Rectal smooth muscle tissue (tissue), 1 donor: ENCODE results near the gene ROMO1.
"Not testable (repeated sequence)": the region's sequence is repeated elsewhere in the genome, so short reads cannot be mapped to it uniquely, and the experiment has no call there.

Source experiments
- H3K27ac ChIP-seq: one replicate; pipeline ENCODE4 v1.7.0; 2013; ENCODE audit warnings: low read depth, low read length, inconsistent platforms
- H3K27me3 ChIP-seq: one replicate; pipeline ENCODE4 v1.7.0; 2013; ENCODE audit warnings: low read length; ENCODE audit not compliant: control insufficient read depth, insufficient read depth
- H3K36me3 ChIP-seq: one replicate; pipeline ENCODE4 v1.7.0; 2013; ENCODE audit warnings: low read length; ENCODE audit not compliant: control insufficient read depth, insufficient read depth
- H3K4me1 ChIP-seq: one replicate; pipeline ENCODE4 v1.7.0; 2013; ENCODE audit warnings: low read length; ENCODE audit not compliant: control insufficient read depth, insufficient read depth
- H3K4me3 ChIP-seq: one replicate; pipeline ENCODE4 v1.7.0; 2013; ENCODE audit warnings: low read length
- H3K9ac ChIP-seq: one replicate; pipeline ENCODE4 v1.7.0; 2013; ENCODE audit warnings: low read length

The ROMO1 gene

GRCh38 chr20:35663516-35664465, 35.4 kb upstream of the ROMO1 start:
- Histone ChIP-seq H3K27me3 (no peaks in the 10 kb centered on the region), H3K27ac (peak overlapping the region; percentile 93), H3K9ac (peak overlapping the region; percentile 95), H3K4me1 (peaks cover 16% of the 10 kb centered on the region), H3K36me3 (no peaks in the 10 kb centered on the region), H3K4me3 (peak overlapping the region; percentile 71)

- peak within 1 kb of the TSS; percentile 71 for H3K4me3 ChIP-seq
- H3K9ac ChIP-seq: peak within 1 kb of the TSS; percentile 95
- H3K27ac ChIP-seq: peak within 1 kb of the TSS; percentile 93
- no peaks in the 10 kb centered on the region for H3K36me3 ChIP-seq
- H3K27me3 ChIP-seq: no peaks in the 10 kb centered on the region
- peaks cover 14% of the 10 kb centered on the region for H3K4me1 ChIP-seq
Measured at GRCh38 chr20:35664466-35665206, 34.6 kb upstream of the ROMO1 start, which contains the start of the genes CPNE1 and RBM12. Gene CPNE1, minus strand, starts transcription at chr20:35664900. Its CDS starts 31,977 bp downstream, at chr20:35632923. Gene RBM12, minus strand, starts transcription at chr20:35664900. Its CDS starts 9,578 bp downstream, at chr20:35655322.

GRCh38 chr20:35665949-35666288, 33.3 kb upstream of the ROMO1 start:
- Histone ChIP-seq H3K4me1 (peaks cover 14% of the 10 kb centered on the region), H3K36me3 (no peaks in the 10 kb centered on the region), H3K4me3 (no peak overlapping the region), H3K9ac (no peak overlapping the region), H3K27ac (no peak overlapping the region), H3K27me3 (no peaks in the 10 kb centered on the region)

- peaks cover 13% of the 10 kb centered on the region for H3K36me3 ChIP-seq
Measured at GRCh38 chr20:35669221-35669620, 30.0 kb upstream of the ROMO1 start.

GRCh38 chr20:35669681-35670080, 29.5 kb upstream of the ROMO1 start:
- Histone ChIP-seq H3K4me3 (no peak overlapping the region), H3K27me3 (no peaks in the 10 kb centered on the region), H3K4me1 (no peaks in the 10 kb centered on the region), H3K36me3 (peaks cover 15% of the 10 kb centered on the region), H3K27ac (no peak overlapping the region), H3K9ac (no peak overlapping the region)

More at GRCh38 chr20:35669221-35669620, 30.0 kb upstream of the ROMO1 start:
- no peak overlapping the region for H3K4me3 ChIP-seq
- no peak overlapping the region for H3K27ac ChIP-seq
- H3K9ac ChIP-seq: no peak overlapping the region
- H3K4me1 ChIP-seq: no peaks in the 10 kb centered on the region
- H3K27me3 ChIP-seq: no peaks in the 10 kb centered on the region

DNA sequence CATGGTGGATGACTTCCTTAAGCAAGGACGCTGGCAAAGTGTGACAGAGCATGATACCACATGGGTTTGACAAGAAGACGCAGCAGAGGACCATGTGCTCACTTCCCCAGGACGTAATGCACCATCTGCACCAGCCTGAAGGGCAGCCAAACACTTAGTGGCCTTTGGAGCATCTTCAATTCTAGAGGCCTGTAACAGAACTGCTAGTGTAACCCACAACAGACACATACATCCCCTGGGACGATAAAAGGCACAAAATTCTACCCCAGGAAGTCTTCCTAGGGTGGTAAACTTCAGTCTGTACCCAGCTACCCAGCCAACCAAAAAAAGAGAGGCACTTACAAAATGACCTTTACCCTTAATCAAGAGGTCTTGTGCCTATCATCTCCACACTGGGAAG, 25.3 kb upstream of the ROMO1 start:
- Histone ChIP-seq H3K4me3 (no peak overlapping the region), H3K27me3 (no peaks in the 10 kb centered on the region), H3K36me3 (peaks cover 15% of the 10 kb centered on the region), H3K9ac (no peak overlapping the region), H3K4me1 (no peaks in the 10 kb centered on the region), H3K27ac (no peak overlapping the region)

GRCh38 chr20:35674921-35675320, 24.3 kb upstream of the ROMO1 start:
- no peak overlapping the region for H3K27ac ChIP-seq
- no peaks in the 10 kb centered on the region for H3K4me1 ChIP-seq
- H3K9ac ChIP-seq: no peak overlapping the region
- H3K36me3 ChIP-seq: peaks cover 15% of the 10 kb centered on the region
- no peaks in the 10 kb centered on the region for H3K27me3 ChIP-seq
- H3K4me3 ChIP-seq: no peak overlapping the region

DNA sequence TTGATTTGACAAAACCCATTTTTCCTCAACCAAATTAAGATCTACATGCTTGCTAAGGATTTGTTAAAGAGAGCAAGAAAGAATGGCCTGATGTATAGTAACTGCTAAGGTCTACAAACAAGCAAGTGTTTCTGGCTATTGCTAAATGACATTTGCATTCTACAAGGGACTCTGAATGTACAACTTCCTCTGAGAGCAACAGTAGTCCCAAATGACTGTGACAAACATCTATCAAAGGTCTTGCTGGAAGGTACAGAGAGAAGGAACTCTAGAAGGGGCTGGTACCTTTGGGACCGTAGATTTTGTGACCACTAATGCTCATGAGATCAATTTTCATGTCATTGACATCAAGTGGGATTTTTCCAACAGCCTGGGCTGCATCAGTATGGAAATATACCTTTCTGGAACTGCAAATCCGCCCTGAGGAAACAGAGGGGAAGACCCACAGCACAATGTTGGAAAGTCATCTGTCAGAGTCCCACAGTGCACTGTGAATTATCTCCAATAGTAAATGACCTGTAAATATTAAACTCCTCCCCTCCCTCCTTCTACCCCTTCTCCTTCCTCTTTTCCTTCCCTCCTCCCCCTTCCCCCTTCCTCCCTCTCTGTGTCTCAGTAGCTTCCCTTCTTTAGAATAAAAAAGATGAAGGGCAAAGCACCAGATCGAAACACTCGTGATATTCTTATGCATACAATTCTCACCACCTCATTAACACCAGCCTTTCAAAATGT, 18.6 kb upstream of the ROMO1 start:
- no peaks in the 10 kb centered on the region for H3K27me3 ChIP-seq
- no peaks in the 10 kb centered on the region for H3K36me3 ChIP-seq
- no peaks in the 10 kb centered on the region for H3K4me1 ChIP-seq
- H3K4me3 ChIP-seq: no peak overlapping the region
- H3K27ac ChIP-seq: no peak overlapping the region
- H3K9ac ChIP-seq: no peak overlapping the region

GRCh38 chr20:35681960-35682359, 17.2 kb upstream of the ROMO1 start:
- Histone ChIP-seq H3K36me3 (no peaks in the 10 kb centered on the region), H3K4me3 (no peak overlapping the region), H3K27me3 (no peaks in the 10 kb centered on the region), H3K27ac (peak overlapping the region; percentile 27), H3K4me1 (no peaks in the 10 kb centered on the region), H3K9ac (no peak overlapping the region)

DNA sequence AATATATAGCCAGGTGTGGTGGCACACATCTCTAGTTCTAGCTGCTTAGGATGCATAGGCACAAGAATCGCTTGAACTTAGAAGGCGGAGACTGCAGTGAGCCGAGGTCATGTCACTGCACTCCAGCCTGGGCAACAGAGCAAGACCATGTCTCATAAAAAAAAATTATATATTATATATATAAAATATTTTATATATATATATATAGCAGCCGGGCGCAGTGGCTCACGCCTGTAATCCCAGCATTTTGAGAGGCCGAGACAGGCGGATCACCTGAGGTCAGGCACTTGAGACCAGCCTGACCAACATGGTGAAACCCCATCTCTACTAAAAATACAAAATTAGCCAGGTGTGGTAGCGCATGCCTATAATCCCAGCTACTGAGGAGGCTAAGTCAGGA, 13.8 kb upstream of the ROMO1 start:
- H3K4me3 ChIP-seq, H3K9ac ChIP-seq, H3K27me3 ChIP-seq, H3K4me1 ChIP-seq, H3K27ac ChIP-seq: not testable (repeated sequence)
- H3K36me3 ChIP-seq: peaks cover 14% of the 10 kb centered on the region

GRCh38 chr20:35686872-35687271, 12.3 kb upstream of the ROMO1 start:
- peaks cover 15% of the 10 kb centered on the region for H3K36me3 ChIP-seq
- H3K27ac ChIP-seq, H3K4me1 ChIP-seq, H3K9ac ChIP-seq, H3K4me3 ChIP-seq, H3K27me3 ChIP-seq: not testable (repeated sequence)

- Histone ChIP-seq H3K36me3 (peaks cover 15% of the 10 kb centered on the region), H3K27me3 (no peaks in the 10 kb centered on the region), H3K27ac (no peak overlapping the region), H3K4me3 (no peak overlapping the region), H3K9ac (no peak overlapping the region), H3K4me1 (no peaks in the 10 kb centered on the region)
Measured at GRCh38 chr20:35690265-35690664, 8.9 kb upstream of the ROMO1 start.
